Measurements from ENCODE around the gene PIK3C3.

- no peak for TF ChIP-seq POLR2A (IDR thresholded peaks at IDR 0.05)
- TF ChIP-seq CTCF (IDR thresholded peaks at IDR 0.05): no peak
Measured at GRCh38 chr18:41940506-41941215, 14.4 kb upstream of the PIK3C3 start.

All from upper lobe of left lung (tissue), 4 donors.